Adrenal gland (tissue), 5 donors: ENCODE data around the gene MAGI2.

Experiments used
- POLR2A ChIP-seq, 2 donors: fragments of 450-650 bp; IDR thresholded peaks; one replicate each; pipeline ENCODE4 v1.6.1; 2017; ENCODE audit warnings: antibody characterized with exemption in 2 of 2, mild to moderate bottlenecking in 2 of 2, moderate library complexity in 1 of 2
- TF ChIP-seq, protein P1 (sequence below), 6 experiments: fragments of 450-650 bp in 4 of 6; fragments of 200-600 bp in 2 of 6; sonication (generic) in 1 of 6; IDR thresholded peaks; 1 replicate in 5 of 6; 2 replicates in 1 of 6; pipeline versions ENCODE4 v1.5.1 to v1.8.0; 2016 to 2021; ENCODE audit warnings: antibody characterized with exemption in 6 of 6, mild to moderate bottlenecking in 2 of 6, moderate library complexity in 1 of 6
- donor health status: DM: no; HTN: no; CAD: no.

DNA sequence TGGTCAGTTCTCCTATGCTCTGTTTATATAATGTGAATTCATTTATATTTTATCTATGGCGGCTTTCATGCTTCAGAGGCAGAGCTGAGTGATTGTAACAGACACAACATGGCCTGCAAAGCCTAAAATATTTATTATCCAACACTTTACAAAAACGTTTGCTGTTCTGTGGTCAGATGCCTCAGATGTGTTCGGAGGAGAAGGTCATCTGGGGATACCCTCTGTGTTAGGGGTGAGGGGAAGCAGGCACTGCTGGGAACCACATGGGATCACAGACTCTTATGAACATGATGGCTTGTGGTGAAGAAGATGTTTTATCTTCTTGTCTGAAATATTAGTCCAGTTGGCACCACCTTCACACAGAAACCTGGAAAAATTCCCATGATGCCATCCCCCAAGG lies 1451.4 kb downstream of the MAGI2 start:
- TF ChIP-seq, protein P1, sequence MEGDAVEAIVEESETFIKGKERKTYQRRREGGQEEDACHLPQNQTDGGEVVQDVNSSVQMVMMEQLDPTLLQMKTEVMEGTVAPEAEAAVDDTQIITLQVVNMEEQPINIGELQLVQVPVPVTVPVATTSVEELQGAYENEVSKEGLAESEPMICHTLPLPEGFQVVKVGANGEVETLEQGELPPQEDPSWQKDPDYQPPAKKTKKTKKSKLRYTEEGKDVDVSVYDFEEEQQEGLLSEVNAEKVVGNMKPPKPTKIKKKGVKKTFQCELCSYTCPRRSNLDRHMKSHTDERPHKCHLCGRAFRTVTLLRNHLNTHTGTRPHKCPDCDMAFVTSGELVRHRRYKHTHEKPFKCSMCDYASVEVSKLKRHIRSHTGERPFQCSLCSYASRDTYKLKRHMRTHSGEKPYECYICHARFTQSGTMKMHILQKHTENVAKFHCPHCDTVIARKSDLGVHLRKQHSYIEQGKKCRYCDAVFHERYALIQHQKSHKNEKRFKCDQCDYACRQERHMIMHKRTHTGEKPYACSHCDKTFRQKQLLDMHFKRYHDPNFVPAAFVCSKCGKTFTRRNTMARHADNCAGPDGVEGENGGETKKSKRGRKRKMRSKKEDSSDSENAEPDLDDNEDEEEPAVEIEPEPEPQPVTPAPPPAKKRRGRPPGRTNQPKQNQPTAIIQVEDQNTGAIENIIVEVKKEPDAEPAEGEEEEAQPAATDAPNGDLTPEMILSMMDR (IDR thresholded peaks at IDR 0.05), result no peak
- TF ChIP-seq POLR2A (IDR thresholded peaks at IDR 0.05), result no peak
